ENCODE data around the gene MEF2A.

The MEF2A gene

GRCh38 chr15:99681990-99682389 lies 116.2 kb downstream of the MEF2A start:
- no peaks in the 10 kb centered on the region for H3K27me3 ChIP-seq (ENCODE audit: insufficient read depth, insufficient read length)
- H3K4me3 ChIP-seq (ENCODE audit: insufficient read length, low read depth): no peak overlapping the region
- H3K9ac ChIP-seq (ENCODE audit: insufficient read length, low read depth): no peak overlapping the region
- no peak for DNase-seq (ENCODE audit: low read depth, low spot score)
- H3K4me1 ChIP-seq (ENCODE audit: insufficient read depth, insufficient read length): no peaks in the 10 kb centered on the region
- H3K36me3 ChIP-seq (ENCODE audit: insufficient read depth, insufficient read length, low read length): peaks cover 10% of the 10 kb centered on the region
- TF ChIP-seq ZNF274 (IDR thresholded peaks at IDR 0.05; ENCODE audit: low read depth, low read length): no peak
- no peak for TF ChIP-seq SUZ12 (IDR thresholded peaks at IDR 0.05; ENCODE audit: extremely low read depth, insufficient read depth, insufficient read length)
- H3K9me3 ChIP-seq (ENCODE audit: insufficient read depth, low read length): peaks cover 15% of the 10 kb centered on the region

- DNase-seq (ENCODE audit: low read depth, low spot score): no peak
- H3K4me1 ChIP-seq (ENCODE audit: insufficient read depth, insufficient read length): no peaks in the 10 kb centered on the region
- H3K36me3 ChIP-seq (ENCODE audit: insufficient read depth, insufficient read length, low read length): peaks cover 10% of the 10 kb centered on the region
- TF ChIP-seq YY1 (IDR thresholded peaks at IDR 0.05; ENCODE audit: insufficient read depth, insufficient read length): no peak
- TF ChIP-seq SUZ12 (IDR thresholded peaks at IDR 0.05; ENCODE audit: extremely low read depth, insufficient read depth, insufficient read length): no peak
- TF ChIP-seq ZNF274 (IDR thresholded peaks at IDR 0.05; ENCODE audit: low read depth, low read length): no peak
- H3K4me3 ChIP-seq (ENCODE audit: insufficient read length, low read depth): no peak overlapping the region
- H3K27me3 ChIP-seq (ENCODE audit: insufficient read depth, insufficient read length): no peaks in the 10 kb centered on the region
- H3K9ac ChIP-seq (ENCODE audit: insufficient read length, low read depth): no peak overlapping the region
- H3K9me3 ChIP-seq (ENCODE audit: insufficient read depth, low read length): peaks cover 15% of the 10 kb centered on the region
Measured at GRCh38 chr15:99682455-99682854, 116.7 kb downstream of the MEF2A start.

- Histone ChIP-seq H3K4me1 (ENCODE audit: insufficient read depth, insufficient read length) (no peaks in the 10 kb centered on the region), H3K36me3 (ENCODE audit: insufficient read depth, insufficient read length, low read length) (peaks cover 10% of the 10 kb centered on the region), H3K27me3 (ENCODE audit: insufficient read depth, insufficient read length) (no peaks in the 10 kb centered on the region), H3K4me3 (ENCODE audit: insufficient read length, low read depth) (no peak overlapping the region), H3K9me3 (ENCODE audit: insufficient read depth, low read length) (peaks cover 15% of the 10 kb centered on the region), H3K9ac (ENCODE audit: insufficient read length, low read depth) (no peak overlapping the region)
- DNase-seq (ENCODE audit: low read depth, low spot score): no peak
- TF ChIP-seq ZNF274 (IDR thresholded peaks at IDR 0.05; ENCODE audit: low read depth, low read length) (no peak), SUZ12 (IDR thresholded peaks at IDR 0.05; ENCODE audit: extremely low read depth, insufficient read depth, insufficient read length) (no peak), YY1 (IDR thresholded peaks at IDR 0.05; ENCODE audit: insufficient read depth, insufficient read length) (no peak)
Measured at GRCh38 chr15:99683000-99683670, 117.4 kb downstream of the MEF2A start.

- Histone ChIP-seq H3K4me1 (ENCODE audit: insufficient read depth, insufficient read length) (no peaks in the 10 kb centered on the region), H3K9me3 (ENCODE audit: insufficient read depth, low read length) (peaks cover 15% of the 10 kb centered on the region), H3K4me3 (ENCODE audit: insufficient read length, low read depth) (no peak overlapping the region), H3K27me3 (ENCODE audit: insufficient read depth, insufficient read length) (no peaks in the 10 kb centered on the region), H3K36me3 (ENCODE audit: insufficient read depth, insufficient read length, low read length) (peaks cover 7% of the 10 kb centered on the region), H3K9ac (ENCODE audit: insufficient read length, low read depth) (no peak overlapping the region)
- TF ChIP-seq SUZ12 (IDR thresholded peaks at IDR 0.05; ENCODE audit: extremely low read depth, insufficient read depth, insufficient read length): no peak
- no peak for TF ChIP-seq YY1 (IDR thresholded peaks at IDR 0.05; ENCODE audit: insufficient read depth, insufficient read length)
- TF ChIP-seq ZNF274 (IDR thresholded peaks at IDR 0.05; ENCODE audit: low read depth, low read length): no peak
- no peak for DNase-seq (ENCODE audit: low read depth, low spot score)
Measured at GRCh38 chr15:99686290-99686689, 120.5 kb downstream of the MEF2A start.

- Histone ChIP-seq H3K36me3 (ENCODE audit: insufficient read depth, insufficient read length, low read length) (peaks cover 26% of the 10 kb centered on the region), H3K27me3 (ENCODE audit: insufficient read depth, insufficient read length) (no peaks in the 10 kb centered on the region), H3K4me3 (ENCODE audit: insufficient read length, low read depth) (no peak overlapping the region), H3K9me3 (ENCODE audit: insufficient read depth, low read length) (no peaks in the 10 kb centered on the region), H3K9ac (ENCODE audit: insufficient read length, low read depth) (no peak overlapping the region), H3K4me1 (ENCODE audit: insufficient read depth, insufficient read length) (no peaks in the 10 kb centered on the region)
- TF ChIP-seq SUZ12 (IDR thresholded peaks at IDR 0.05; ENCODE audit: extremely low read depth, insufficient read depth, insufficient read length) (no peak), ZNF274 (IDR thresholded peaks at IDR 0.05; ENCODE audit: low read depth, low read length) (no peak), YY1 (IDR thresholded peaks at IDR 0.05; ENCODE audit: insufficient read depth, insufficient read length) (no peak)
- no peak for DNase-seq (ENCODE audit: low read depth, low spot score)
Measured at GRCh38 chr15:99692825-99693224, 127.0 kb downstream of the MEF2A start.

- Histone ChIP-seq H3K4me3 (ENCODE audit: insufficient read length, low read depth) (no peak overlapping the region), H3K27me3 (ENCODE audit: insufficient read depth, insufficient read length) (no peaks in the 10 kb centered on the region), H3K9ac (ENCODE audit: insufficient read length, low read depth) (no peak overlapping the region), H3K36me3 (ENCODE audit: insufficient read depth, insufficient read length, low read length) (peaks cover 20% of the 10 kb centered on the region), H3K4me1 (ENCODE audit: insufficient read depth, insufficient read length) (no peaks in the 10 kb centered on the region), H3K9me3 (ENCODE audit: insufficient read depth, low read length) (no peaks in the 10 kb centered on the region)
- TF ChIP-seq SUZ12 (IDR thresholded peaks at IDR 0.05; ENCODE audit: extremely low read depth, insufficient read depth, insufficient read length) (no peak), YY1 (IDR thresholded peaks at IDR 0.05; ENCODE audit: insufficient read depth, insufficient read length) (no peak), ZNF274 (IDR thresholded peaks at IDR 0.05; ENCODE audit: low read depth, low read length) (no peak)
- no peak for DNase-seq (ENCODE audit: low read depth, low spot score)
Measured at GRCh38 chr15:99696096-99696495, 130.3 kb downstream of the MEF2A start.

- H3K4me1 ChIP-seq (ENCODE audit: insufficient read depth, insufficient read length): no peaks in the 10 kb centered on the region
- TF ChIP-seq ZNF274 (IDR thresholded peaks at IDR 0.05; ENCODE audit: low read depth, low read length): no peak
- TF ChIP-seq SUZ12 (IDR thresholded peaks at IDR 0.05; ENCODE audit: extremely low read depth, insufficient read depth, insufficient read length): no peak
- TF ChIP-seq YY1 (IDR thresholded peaks at IDR 0.05; ENCODE audit: insufficient read depth, insufficient read length): no peak
- peaks cover 2% of the 10 kb centered on the region for H3K36me3 ChIP-seq (ENCODE audit: insufficient read depth, insufficient read length, low read length)
- H3K9ac ChIP-seq (ENCODE audit: insufficient read length, low read depth): no peak overlapping the region
- no peak for DNase-seq (ENCODE audit: low read depth, low spot score)
- no peaks in the 10 kb centered on the region for H3K9me3 ChIP-seq (ENCODE audit: insufficient read depth, low read length)
- H3K27me3 ChIP-seq (ENCODE audit: insufficient read depth, insufficient read length): no peaks in the 10 kb centered on the region
- no peak overlapping the region for H3K4me3 ChIP-seq (ENCODE audit: insufficient read length, low read depth)
Measured at GRCh38 chr15:99702895-99703602, 137.3 kb downstream of the MEF2A start.

All from NT2/D1 (cell line).